HT-29 (cell line): ENCODE measurements around the gene PKNOX2. TPM values are rescaled to one million over a fixed set of nuclear protein-coding genes. Genes with fewer than 3 reads are reported as not detected.

Experiments used
- DNase-seq: peaks from one replicate; pipeline ENCODE4 v3.0.0-alpha.2; 2015; ENCODE audit warnings: low spot score
- total RNA-seq: library from RNA; depleted of rRNA; stranded (reverse); fragments of >200 nt; shearing (Covaris generic); gene quantifications from 2 replicates; pipeline ENCODE4 v1.2.3, GENCODE V29; 2014

PKNOX2 gene
- total RNA-seq, 1 experiment from 2014 or later: not detected

DNA sequence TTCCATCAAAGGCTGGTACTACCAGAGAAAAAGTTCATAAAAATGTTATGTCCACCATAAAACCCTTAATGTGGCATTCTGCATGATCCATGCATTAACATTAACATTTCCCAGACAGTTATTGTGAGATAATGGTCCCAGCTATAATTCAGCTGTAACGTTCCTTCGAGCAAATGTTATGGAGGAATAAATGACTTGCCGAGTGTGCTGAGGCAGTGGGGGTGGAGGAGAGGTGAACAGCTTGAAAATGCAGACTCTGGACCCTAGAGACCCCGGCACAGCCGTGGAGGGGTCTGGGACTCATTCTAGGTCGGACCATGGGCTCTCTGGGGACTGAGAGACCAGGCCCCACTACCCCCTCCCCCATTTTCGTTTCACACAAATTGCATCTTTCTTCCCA lies 141.9 kb downstream of the PKNOX2 start:
- DNase-seq: no peak

GRCh38 chr11:125308246-125308645 lies 143.7 kb downstream of the PKNOX2 start:
- no peak for DNase-seq

DNA sequence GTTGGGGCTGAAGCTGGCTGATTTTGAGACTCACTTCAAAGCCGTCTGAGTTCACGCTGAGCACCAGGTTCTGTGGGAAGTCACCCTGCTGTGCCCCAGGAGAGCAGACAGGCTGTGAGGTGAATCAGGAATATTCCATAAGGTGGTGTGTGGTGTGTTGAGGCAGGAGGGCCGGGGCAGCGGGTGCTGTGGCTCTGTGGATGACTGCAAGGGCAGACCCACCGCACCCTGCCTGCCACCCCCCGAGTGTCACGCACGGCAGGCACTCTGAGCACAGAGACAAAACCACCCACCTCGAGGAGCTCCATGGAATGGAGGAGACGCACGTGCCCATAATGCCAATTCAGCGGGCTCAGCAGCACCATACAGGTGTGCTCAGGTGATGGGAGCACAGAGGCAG lies 147.8 kb downstream of the PKNOX2 start:
- no peak for DNase-seq

GRCh38 chr11:125312812-125313211 lies 148.3 kb downstream of the PKNOX2 start:
- no peak for DNase-seq

- DNase-seq: no peak
These were observed 149.0 kb downstream of the PKNOX2 start for GRCh38 chr11:125313271-125314219.

GRCh38 chr11:125314276-125315078 lies 149.9 kb downstream of the PKNOX2 start:
- DNase-seq: no peak

- peak; percentile 26 for DNase-seq
These were observed 150.7 kb downstream of the PKNOX2 start for GRCh38 chr11:125315079-125315740.

- no peak for DNase-seq
These were observed 152.9 kb downstream of the PKNOX2 start for GRCh38 chr11:125317416-125317815.

GRCh38 chr11:125319649-125320048 lies 155.1 kb downstream of the PKNOX2 start:
- DNase-seq: no peak

- no peak for DNase-seq
These were observed 156.0 kb downstream of the PKNOX2 start for GRCh38 chr11:125320347-125321076.

DNA sequence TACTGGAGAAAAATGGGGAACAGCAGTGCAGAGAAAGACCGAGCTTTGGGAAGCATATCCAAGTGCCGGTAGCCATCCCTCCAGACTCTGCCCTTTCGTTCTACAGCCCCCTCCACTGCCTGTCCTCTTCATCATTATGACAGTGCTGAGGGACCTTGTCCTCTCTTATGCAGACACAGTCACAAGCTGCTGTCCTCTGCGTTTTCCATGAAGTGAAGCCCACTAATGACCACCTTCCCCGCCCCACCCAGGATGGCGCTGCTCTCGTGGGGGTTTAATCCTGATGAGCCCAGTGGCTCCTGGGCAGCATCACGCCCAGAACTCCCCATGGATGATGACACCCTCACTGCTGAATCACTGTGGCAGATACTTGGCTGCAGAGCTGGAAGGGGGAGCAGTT lies 157.7 kb downstream of the PKNOX2 start:
- DNase-seq: no peak

GRCh38 chr11:125325196-125325595 lies 160.6 kb downstream of the PKNOX2 start:
- DNase-seq: no peak

GRCh38 chr11:125326126-125326525 lies 161.6 kb downstream of the PKNOX2 start:
- DNase-seq: no peak

DNA sequence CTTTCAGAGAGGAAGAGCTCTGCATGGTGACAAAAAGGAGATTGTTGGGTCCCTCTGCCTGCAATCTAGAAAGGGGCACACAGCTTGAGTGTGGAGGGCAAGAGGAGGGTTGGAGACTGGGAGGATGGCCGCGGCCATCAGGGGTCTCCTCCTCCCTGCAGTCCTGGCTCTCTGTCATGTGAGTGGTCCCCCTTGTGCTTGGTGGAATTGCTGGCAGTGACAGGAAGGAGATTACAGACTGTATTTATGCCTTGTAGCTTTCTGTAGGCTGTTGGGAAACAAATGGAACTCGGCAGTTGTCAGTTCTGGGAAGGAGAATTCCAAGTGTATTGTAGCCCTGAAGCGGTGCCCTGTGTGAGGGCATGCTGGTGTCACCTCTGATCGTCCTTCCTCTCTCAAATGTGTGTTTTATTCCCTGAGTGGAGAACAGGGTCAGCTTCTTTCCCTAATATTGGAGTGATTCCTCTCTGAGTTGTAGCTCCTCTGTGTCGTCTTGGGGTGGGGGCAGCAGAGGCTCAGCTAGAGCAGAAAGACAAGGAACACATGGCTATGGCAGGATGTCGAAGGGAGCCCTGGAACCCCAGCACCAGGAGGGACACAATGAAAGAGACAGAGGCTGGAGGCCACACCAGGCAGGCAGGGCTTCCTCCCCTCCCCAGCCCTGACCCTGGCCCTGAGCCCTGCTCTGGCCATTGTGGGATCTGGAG lies 163.1 kb downstream of the PKNOX2 start:
- no peak for DNase-seq

DNA sequence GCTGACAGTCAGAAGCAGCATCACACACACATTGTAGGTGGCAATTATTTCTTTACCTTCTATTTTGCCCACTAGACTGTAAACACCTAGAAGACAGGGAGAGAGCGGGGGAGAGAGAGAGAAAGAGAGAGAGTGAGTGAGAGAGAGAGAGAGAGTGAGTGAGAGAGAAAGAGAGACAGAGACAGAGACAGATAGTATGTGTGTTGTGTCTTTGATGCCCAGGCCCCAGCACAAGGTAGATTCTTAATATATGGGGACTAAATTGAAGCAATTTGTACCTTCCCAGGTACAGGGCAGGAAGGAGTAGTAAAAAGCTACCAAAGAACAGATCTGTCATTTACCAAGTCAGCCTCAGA lies 163.7 kb downstream of the PKNOX2 start:
- no peak for DNase-seq

- DNase-seq: no peak
These were observed 165.2 kb downstream of the PKNOX2 start for GRCh38 chr11:125329786-125330185.

GRCh38 chr11:125330462-125331325 lies 166.1 kb downstream of the PKNOX2 start:
- DNase-seq: no peak

- no peak for DNase-seq
These were observed 166.9 kb downstream of the PKNOX2 start for GRCh38 chr11:125331357-125332035.

- DNase-seq: no peak
These were observed 168.3 kb downstream of the PKNOX2 start for GRCh38 chr11:125332821-125333220.
